GM21515 (cell line): ENCODE data around the gene RBM11.
"Not testable (repeated sequence)": the region's sequence is repeated elsewhere in the genome, so short reads cannot be mapped to it uniquely, and the experiment has no call there.

ENCODE experiments used
- ATAC-seq: cut with Tn5 transposase; IDR thresholded peaks from one replicate; pipeline ENCODE4 v1.9.1; 2021; ENCODE audit not compliant: unreplicated experiment

The RBM11 gene

GRCh38 chr21:14215971-14216641 lies at the start of gene RBM11:
Gene RBM11 (plus strand): TSS chr21:14216157. CDS start chr21:14216187, 30 bp downstream.
- ATAC-seq: peak; percentile 96

- ATAC-seq: not testable (repeated sequence)
Measured at GRCh38 chr21:14166463-14167223, 49.3 kb upstream of the RBM11 start.

GRCh38 chr21:14206222-14206621 lies 9.7 kb upstream of the RBM11 start:
- ATAC-seq: no peak

GRCh38 chr21:14210738-14211137 lies 5.2 kb upstream of the RBM11 start, which contains the start of gene LIPI:
Gene LIPI (minus strand): TSS chr21:14210955. CDS start chr21:14210845, 110 bp downstream.
- ATAC-seq: no peak

- ATAC-seq: no peak
Measured at GRCh38 chr21:14213164-14213563, 2.8 kb upstream of the RBM11 start.

GRCh38 chr21:14223365-14223764 lies 7.4 kb downstream of the RBM11 start:
- no peak for ATAC-seq

- ATAC-seq: no peak
Measured at GRCh38 chr21:14229399-14229798, 13.4 kb downstream of the RBM11 start.

GRCh38 chr21:14235101-14235500 lies 19.1 kb downstream of the RBM11 start:
- no peak for ATAC-seq

- ATAC-seq: no peak
Measured at GRCh38 chr21:14236180-14236579, 20.2 kb downstream of the RBM11 start.

GRCh38 chr21:14239281-14239680 lies 23.3 kb downstream of the RBM11 start:
- no peak for ATAC-seq

GRCh38 chr21:14241297-14241696 lies 25.3 kb downstream of the RBM11 start:
- no peak for ATAC-seq

GRCh38 chr21:14243461-14243860 lies 27.5 kb downstream of the RBM11 start:
- ATAC-seq: no peak

- ATAC-seq: no peak
Measured at GRCh38 chr21:14243874-14244273, 27.9 kb downstream of the RBM11 start.

GRCh38 chr21:14244911-14245310 lies 29.0 kb downstream of the RBM11 start:
- ATAC-seq: no peak

GRCh38 chr21:14245711-14246110 lies 29.8 kb downstream of the RBM11 start:
- no peak for ATAC-seq

GRCh38 chr21:14251336-14251735 lies 35.4 kb downstream of the RBM11 start:
- ATAC-seq: no peak

- ATAC-seq: peak; percentile 59
Measured at GRCh38 chr21:14259747-14260146, 43.8 kb downstream of the RBM11 start.

- no peak for ATAC-seq
Measured at GRCh38 chr21:14260174-14260764, 44.3 kb downstream of the RBM11 start.

- ATAC-seq: no peak
Measured at GRCh38 chr21:14262039-14262438, 46.1 kb downstream of the RBM11 start.

GRCh38 chr21:14263879-14264278 lies 47.9 kb downstream of the RBM11 start:
- ATAC-seq: no peak

GRCh38 chr21:14265023-14265422 lies 49.1 kb downstream of the RBM11 start:
- ATAC-seq: no peak

GRCh38 chr21:14267076-14267475 lies 51.1 kb downstream of the RBM11 start:
- no peak for ATAC-seq
